Liver (tissue), 9 donors: ENCODE measurements around the gene IGFL3. TPM values are rescaled to one million over a fixed set of nuclear protein-coding genes. Genes with fewer than 3 reads are reported as not detected.

ENCODE experiments used
- DNase-seq: peaks from one replicate; pipeline ENCODE4 v3.0.0-alpha.2; 2017; ENCODE audit warnings: low spot score
- H3K27ac ChIP-seq, 2 donors: one replicate each; pipeline ENCODE4 v1.7.0; 2013; ENCODE audit warnings: inconsistent platforms in 2 of 2, low read length in 2 of 2, control low read depth in 1 of 2, low read depth in 1 of 2, mild to moderate bottlenecking in 1 of 2
- H3K27me3 ChIP-seq, 4 donors: one replicate each; pipeline versions ENCODE4 v1.6.1 to v1.7.0; 2013; ENCODE audit warnings: low read length in 3 of 4, inconsistent platforms in 1 of 4, mild to moderate bottlenecking in 1 of 4, moderate library complexity in 1 of 4; ENCODE audit not compliant: control insufficient read depth in 4 of 4, insufficient read depth in 4 of 4
- H3K36me3 ChIP-seq, 4 donors: one replicate each; pipeline versions ENCODE4 v1.6.1 to v1.7.0; 2013; ENCODE audit warnings: low read length in 3 of 4, mild to moderate bottlenecking in 3 of 4, low read depth in 1 of 4, moderate library complexity in 1 of 4; ENCODE audit not compliant: control insufficient read depth in 4 of 4, insufficient read depth in 3 of 4
- H3K4me1 ChIP-seq, 4 donors: one replicate each; pipeline versions ENCODE4 v1.6.1 to v1.7.0; 2013; ENCODE audit warnings: low read length in 3 of 4, mild to moderate bottlenecking in 3 of 4, moderate library complexity in 1 of 4; ENCODE audit not compliant: control insufficient read depth in 4 of 4, insufficient read depth in 4 of 4
- H3K4me3 ChIP-seq, 3 donors: one replicate each; pipeline versions ENCODE4 v1.6.1 to v1.7.0; 2013; ENCODE audit warnings: low read length in 3 of 3, control low read depth in 1 of 3, low read depth in 1 of 3, mild to moderate bottlenecking in 1 of 3
- H3K9ac ChIP-seq, 2 donors: one replicate each; pipeline ENCODE4 v1.7.0; 2013; ENCODE audit warnings: low read length in 2 of 2, mild to moderate bottlenecking in 2 of 2, moderate library complexity in 2 of 2, control low read depth in 1 of 2, low read depth in 1 of 2
- H3K9me3 ChIP-seq, 4 donors: one replicate each; pipeline versions ENCODE4 v1.6.1 to v1.7.0; 2013; ENCODE audit warnings: low read length in 3 of 4; ENCODE audit not compliant: control insufficient read depth in 4 of 4
- ATF3 ChIP-seq: IDR thresholded peaks from 2 replicates; pipeline ENCODE4 v1.6.1; 2016; ENCODE audit warnings: antibody characterized with exemption
- EGR1 ChIP-seq, 2 donors: IDR thresholded peaks; 2 replicates each; pipeline ENCODE4 v1.6.1; 2016 to 2018; ENCODE audit warnings: antibody characterized with exemption in 2 of 2, low read depth in 2 of 2
- FOXA1 ChIP-seq: IDR thresholded peaks from 2 replicates; pipeline ENCODE4 v1.6.1; 2016; ENCODE audit warnings: antibody characterized with exemption
- FOXA2 ChIP-seq: IDR thresholded peaks from 2 replicates; pipeline ENCODE4 v1.6.1; 2016; ENCODE audit warnings: antibody characterized with exemption
- GABPA ChIP-seq, 2 donors: IDR thresholded peaks in 1 of 2; conservative IDR thresholded peaks in 1 of 2; 2 replicates each; pipeline ENCODE4 v1.6.1; 2016; ENCODE audit warnings: antibody characterized with exemption in 2 of 2, mild to moderate bottlenecking in 1 of 2, moderate library complexity in 1 of 2
- HNF4A ChIP-seq, 2 donors: conservative IDR thresholded peaks; 2 replicates each; pipeline ENCODE4 v1.6.1; 2016; ENCODE audit warnings: antibody characterized with exemption in 2 of 2, mild to moderate bottlenecking in 2 of 2
- HNF4G ChIP-seq: IDR thresholded peaks from 2 replicates; pipeline ENCODE4 v1.6.1; 2016; ENCODE audit warnings: antibody characterized with exemption
- MAX ChIP-seq: IDR thresholded peaks from 2 replicates; pipeline ENCODE4 v1.6.1; 2016; ENCODE audit warnings: antibody characterized with exemption
- NR2F2 ChIP-seq: IDR thresholded peaks from 2 replicates; pipeline ENCODE4 v1.6.1; 2016; ENCODE audit warnings: antibody characterized with exemption
- RAD21 ChIP-seq, 2 donors: IDR thresholded peaks; 2 replicates each; pipeline ENCODE4 v1.6.1; 2016; ENCODE audit warnings: antibody characterized with exemption in 2 of 2, mild to moderate bottlenecking in 2 of 2
- REST ChIP-seq: IDR thresholded peaks from 2 replicates; pipeline ENCODE4 v1.6.1; 2016; ENCODE audit warnings: antibody characterized with exemption, mild to moderate bottlenecking
- RXRA ChIP-seq, 2 donors: IDR thresholded peaks; 2 replicates each; pipeline ENCODE4 v1.6.1; 2017 to 2018; ENCODE audit warnings: antibody characterized with exemption in 2 of 2, mild to moderate bottlenecking in 1 of 2
- SP1 ChIP-seq: IDR thresholded peaks from 2 replicates; pipeline ENCODE4 v1.6.1; 2018; ENCODE audit warnings: antibody characterized with exemption, mild to moderate bottlenecking
- TAF1 ChIP-seq: conservative IDR thresholded peaks from 2 replicates; pipeline ENCODE4 v1.6.1; 2016; ENCODE audit warnings: antibody characterized with exemption, mild to moderate bottlenecking
- YY1 ChIP-seq: IDR thresholded peaks from 2 replicates; pipeline ENCODE4 v1.6.1; 2016; ENCODE audit warnings: antibody characterized with exemption, mild to moderate bottlenecking
- WGBS: extraction: QIAGEN DNeasy Blood & Tissue Kit; methylation state at CpG from one replicate; pipeline ENCODE4 v1.1.7; 2013; 5-methylcytosine and 5-hydroxymethylcytosine counted together
- polyA plus RNA-seq, 2 donors: library from polyadenylated mRNA; stranded (reverse) in 1 of 2; unstranded in 1 of 2; fragments of 200-250 nt in 1 of 2; fragments of >200 nt in 1 of 2; fragmentation: Nextera tagmentation in 1 of 2; extraction: Ambion mirVana in 1 of 2; gene quantifications; one replicate each; pipeline versions ENCODE4 v1.2.1 to v1.2.3, GENCODE V29; 2013 to 2015
- total RNA-seq, 2 donors: library from RNA; depleted of rRNA; stranded (reverse); fragments of >200 nt; gene quantifications; one replicate each; pipeline ENCODE4 v1.2.3, GENCODE V29; 2014
- TF ChIP-seq, protein P1 (sequence below): fragments of 150-350 bp; IDR thresholded peaks from 2 replicates; pipeline ENCODE4 v1.5.1; 2017; ENCODE audit warnings: improper control_type of control experiment, low read depth, low read length; ENCODE audit not compliant: missing input control
- TF ChIP-seq, protein P2 (sequence below): IDR thresholded peaks from 2 replicates; pipeline ENCODE4 v1.6.1; 2016; ENCODE audit warnings: antibody characterized with exemption
- donor health status: healthy.
- donor health status: healthy.
- donor health status: healthy.
- donor health status: healthy.
- donor health status: healthy.

Gene IGFL3
- total and polyA plus RNA-seq, 4 donors: not detected

DNA sequence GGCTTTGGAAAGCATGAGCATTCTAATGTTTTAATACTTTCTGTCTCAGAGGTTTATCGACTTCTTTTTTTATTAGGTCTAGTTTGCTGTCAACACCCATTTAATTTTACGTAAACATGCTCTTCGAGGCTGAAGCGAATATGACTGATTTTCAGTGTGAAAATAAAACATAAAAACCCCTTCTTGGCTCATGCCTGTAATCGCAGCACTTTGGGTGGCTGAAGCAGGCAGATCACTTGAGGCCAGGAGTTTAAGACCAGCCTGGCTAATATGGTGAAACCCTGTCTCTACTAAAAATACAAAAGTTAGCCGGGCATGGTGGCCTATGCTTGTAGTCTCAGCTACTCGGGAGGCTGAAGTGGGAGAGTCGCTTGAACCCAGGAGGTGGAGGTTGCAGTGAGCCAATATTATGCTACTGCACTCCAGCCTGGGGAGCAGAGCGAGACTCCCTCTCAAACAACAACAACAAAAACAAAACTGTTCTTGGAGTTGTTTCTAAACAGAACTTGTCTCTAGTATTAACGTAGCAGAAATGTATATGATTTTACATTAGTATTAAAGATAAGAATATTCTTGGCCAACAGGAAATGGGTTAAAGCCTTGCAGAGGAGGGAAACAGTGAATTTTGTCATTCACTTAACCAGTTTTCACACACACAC, 7.1 kb upstream of the IGFL3 start (continued):
- TF ChIP-seq MAX (no peak), FOXA2 (no peak), SP1 (no peak), GABPA (IDR thresholded peaks at IDR 0.05 in 1 of 2, conservative IDR thresholded peaks at IDR 0.05 in 1 of 2) (no peak)
- TF ChIP-seq, protein P1, sequence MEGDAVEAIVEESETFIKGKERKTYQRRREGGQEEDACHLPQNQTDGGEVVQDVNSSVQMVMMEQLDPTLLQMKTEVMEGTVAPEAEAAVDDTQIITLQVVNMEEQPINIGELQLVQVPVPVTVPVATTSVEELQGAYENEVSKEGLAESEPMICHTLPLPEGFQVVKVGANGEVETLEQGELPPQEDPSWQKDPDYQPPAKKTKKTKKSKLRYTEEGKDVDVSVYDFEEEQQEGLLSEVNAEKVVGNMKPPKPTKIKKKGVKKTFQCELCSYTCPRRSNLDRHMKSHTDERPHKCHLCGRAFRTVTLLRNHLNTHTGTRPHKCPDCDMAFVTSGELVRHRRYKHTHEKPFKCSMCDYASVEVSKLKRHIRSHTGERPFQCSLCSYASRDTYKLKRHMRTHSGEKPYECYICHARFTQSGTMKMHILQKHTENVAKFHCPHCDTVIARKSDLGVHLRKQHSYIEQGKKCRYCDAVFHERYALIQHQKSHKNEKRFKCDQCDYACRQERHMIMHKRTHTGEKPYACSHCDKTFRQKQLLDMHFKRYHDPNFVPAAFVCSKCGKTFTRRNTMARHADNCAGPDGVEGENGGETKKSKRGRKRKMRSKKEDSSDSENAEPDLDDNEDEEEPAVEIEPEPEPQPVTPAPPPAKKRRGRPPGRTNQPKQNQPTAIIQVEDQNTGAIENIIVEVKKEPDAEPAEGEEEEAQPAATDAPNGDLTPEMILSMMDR: no peak

DNA sequence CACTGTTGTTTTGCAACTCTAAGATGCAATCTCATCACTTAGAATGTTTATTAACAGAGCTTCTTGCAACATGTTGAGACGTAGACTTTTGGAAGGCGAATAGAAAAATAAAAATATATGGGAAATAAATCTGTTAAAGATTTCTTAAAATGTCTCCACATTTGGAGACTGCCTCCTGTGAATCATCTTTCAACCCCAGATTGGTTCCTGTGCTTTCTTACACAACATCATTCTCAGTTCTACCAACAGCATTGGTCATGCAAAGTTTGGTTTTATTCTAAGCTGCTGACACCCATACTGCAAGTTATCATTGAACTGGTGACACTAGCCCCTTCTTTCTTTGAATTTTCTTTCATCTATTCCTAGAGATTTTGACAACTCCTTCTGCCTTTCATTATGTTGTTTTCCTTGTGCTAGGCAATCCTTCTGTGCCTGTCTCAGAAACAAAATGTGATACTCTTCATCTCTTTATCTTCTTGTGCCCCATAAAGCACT, 1.6 kb upstream of the IGFL3 start:
- no peak overlapping the region for H3K9ac ChIP-seq
- no peak for DNase-seq
- WGBS: 78% methylated on average over 2 of the region's 2 CpGs
- TF ChIP-seq HNF4G (no peak), HNF4A (conservative IDR thresholded peaks at IDR 0.05) (no peak), SP1 (no peak), RXRA (IDR thresholded peaks at IDR 0.05) (no peak), TAF1 (no peak), ATF3 (no peak), GABPA (IDR thresholded peaks at IDR 0.05 in 1 of 2, conservative IDR thresholded peaks at IDR 0.05 in 1 of 2) (no peak), MAX (no peak), NR2F2 (no peak), EGR1 (IDR thresholded peaks at IDR 0.05; ENCODE audit: low read depth in 2 of 2) (no peak), FOXA2 (no peak), REST (no peak), YY1 (no peak), FOXA1 (no peak), RAD21 (IDR thresholded peaks at IDR 0.05) (no peak)
- TF ChIP-seq, protein P1: no peak
- TF ChIP-seq, protein P2, sequence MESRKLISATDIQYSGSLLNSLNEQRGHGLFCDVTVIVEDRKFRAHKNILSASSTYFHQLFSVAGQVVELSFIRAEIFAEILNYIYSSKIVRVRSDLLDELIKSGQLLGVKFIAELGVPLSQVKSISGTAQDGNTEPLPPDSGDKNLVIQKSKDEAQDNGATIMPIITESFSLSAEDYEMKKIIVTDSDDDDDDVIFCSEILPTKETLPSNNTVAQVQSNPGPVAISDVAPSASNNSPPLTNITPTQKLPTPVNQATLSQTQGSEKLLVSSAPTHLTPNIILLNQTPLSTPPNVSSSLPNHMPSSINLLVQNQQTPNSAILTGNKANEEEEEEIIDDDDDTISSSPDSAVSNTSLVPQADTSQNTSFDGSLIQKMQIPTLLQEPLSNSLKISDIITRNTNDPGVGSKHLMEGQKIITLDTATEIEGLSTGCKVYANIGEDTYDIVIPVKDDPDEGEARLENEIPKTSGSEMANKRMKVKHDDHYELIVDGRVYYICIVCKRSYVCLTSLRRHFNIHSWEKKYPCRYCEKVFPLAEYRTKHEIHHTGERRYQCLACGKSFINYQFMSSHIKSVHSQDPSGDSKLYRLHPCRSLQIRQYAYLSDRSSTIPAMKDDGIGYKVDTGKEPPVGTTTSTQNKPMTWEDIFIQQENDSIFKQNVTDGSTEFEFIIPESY: no peak
- H3K27ac ChIP-seq: no peak overlapping the region
- H3K27me3 ChIP-seq: no peaks in the 10 kb centered on the region
- no peaks in the 10 kb centered on the region for H3K9me3 ChIP-seq
- H3K4me1 ChIP-seq: no peaks in the 10 kb centered on the region
- no peak overlapping the region for H3K4me3 ChIP-seq
- no peaks in the 10 kb centered on the region for H3K36me3 ChIP-seq
